Heart right ventricle (tissue), 16 donors: ENCODE results near the gene TPCN1. TPM values are rescaled to one million over a fixed set of nuclear protein-coding genes. Genes with fewer than 3 reads are reported as not detected.
A peak's percentile ranks its signal among the peaks of the same experiment; 100 is the strongest.

Experiments used
- ATAC-seq, 8 donors: fragments of 200-7000 bp; cut with Tn5 transposase; one replicate each; pipeline ENCODE4 v1.9.1; 2020; ENCODE audit warnings: mild to moderate bottlenecking in 8 of 8, moderate library complexity in 8 of 8, moderate number of reproducible peaks in 1 of 8
- DNase-seq, 2 donors: peaks; one replicate each; pipeline ENCODE4 v3.0.0-alpha.2; 2020
- H3K27ac ChIP-seq, 10 donors: fragments of 200-600 bp; sonication (generic) in 2 of 10; one replicate each; pipeline versions ENCODE4 v1.5.0 to v1.8.0; 2020 to 2022; ENCODE audit warnings: mild to moderate bottlenecking in 3 of 10
- H3K27me3 ChIP-seq, 7 donors: fragments of 200-600 bp; one replicate each; pipeline ENCODE4 v1.8.0; 2021 to 2022; ENCODE audit warnings: mild to moderate bottlenecking in 2 of 7
- H3K36me3 ChIP-seq, 9 donors: fragments of 200-600 bp; sonication (generic) in 1 of 9; one replicate each; pipeline versions ENCODE4 v1.5.0 to v1.8.0; 2020 to 2022; ENCODE audit warnings: mild to moderate bottlenecking in 2 of 9
- H3K4me1 ChIP-seq, 9 donors: fragments of 200-600 bp; sonication (generic) in 1 of 9; one replicate each; pipeline versions ENCODE4 v1.5.0 to v1.8.0; 2020 to 2022; ENCODE audit warnings: mild to moderate bottlenecking in 4 of 9
- H3K4me3 ChIP-seq, 10 donors: fragments of 200-600 bp; sonication (generic) in 2 of 10; one replicate each; pipeline versions ENCODE4 v1.5.0 to v1.8.0; 2020 to 2022; ENCODE audit warnings: mild to moderate bottlenecking in 7 of 10, moderate library complexity in 2 of 10
- H3K9me3 ChIP-seq, 11 donors: fragments of 200-600 bp in 10 of 11; sonication (generic) in 2 of 11; one replicate each; pipeline versions ENCODE4 v1.5.0 to v1.8.0; 2013 to 2022; ENCODE audit warnings: mild to moderate bottlenecking in 2 of 11, control low read depth in 1 of 11, moderate library complexity in 1 of 11
- CTCF ChIP-seq, 9 donors: fragments of 200-600 bp; sonication (generic) in 2 of 9; IDR thresholded peaks; one replicate each; pipeline versions ENCODE4 v1.5.0 to v1.8.0; 2021 to 2022; ENCODE audit warnings: antibody characterized with exemption in 9 of 9, mild to moderate bottlenecking in 5 of 9, moderate library complexity in 1 of 9
- WGBS, 2 donors: extraction: QIAGEN DNeasy Blood & Tissue Kit; methylation state at CpG; one replicate each; pipeline ENCODE4 v1.1.7; 2013; ENCODE audit warnings: inconsistent platforms in 1 of 2; 5-methylcytosine and 5-hydroxymethylcytosine counted together
- intact Hi-C, 10 donors: fragments of 100-400 bp; cut with DNase I; formaldehyde crosslinking; loops; one replicate each; pipeline versions ENCODE4 v1.11.1 to v1.14.2; 2022
- long read RNA-seq, 3 donors: library from polyadenylated mRNA; unstranded; transcript quantifications; one replicate each; pipeline ENCODE4 v2.0.0, GENCODE V29; 2020 to 2021
- polyA plus RNA-seq, 2 donors: library from polyadenylated mRNA; stranded (reverse); fragments of 200-250 nt; gene quantifications; one replicate each; pipeline ENCODE4 v1.2.3, GENCODE V29; 2013
- total RNA-seq, 10 donors: library from RNA; stranded (reverse); fragmentation: NEBNext Ultra II Directional in 3 of 10; extraction: Animal tissue kit (Norgen Biotek cat#: 25700) in 3 of 10; gene quantifications; one replicate each; pipeline versions ENCODE4 v1.2.1 to v1.2.4, GENCODE V29; 2021 to 2023
- donor health status: Arrhythmogenic right ventricular cardiomyopathy.
- donor health status: ischemic (EF 13 %, LVEDD 7.1; RV severe dilation, severe dysfunction).
- donor health status: healthy with polysubstance abuse.
- donor health status: DM: no; HTN: yes; CAD: no.
- donor health status: DM: no; HTN: no; CAD: no.
- donor health status: ischemic (EF 25% LVEDD 6.9; RV normal size, moderate dysfunction).
- donor health status: ischemic (EF 25% LVEDD 5.7; RV mildly dilated, moderate dysfunction).
- donor health status: healthy.
- donor health status: DM: yes; HTN: yes; CAD: no.
- donor health status: Ischemic cardiomyopathy.
- donor health status: ischemic (EF 35%, LVEDD 5.7; RV mildly dilated, moderate dysfunction).
- donor health status: nonischemic (EF 11% LVEDD 7.7; RV severe dilation, severe dysfunction).
- donor health status: DM: yes; HTN: yes; CAD: no.
- donor health status: PGD.
- donor health status: ischemic (EF 29% LVEDD 5.4; RV normal size, mild dysfunction).
- donor health status: nonischemic (EF 23%, LVEDD 6.1; RV moderate dilation, normal function).

Gene TPCN1
- total RNA-seq (100 to 1,000 TPM in 8 of 10 donors, 10 to 100 TPM in 2; 81.9 to 163 (median 127) TPM), polyA plus RNA-seq (100 to 1,000 TPM in 1 of 2 donors, 10 to 100 TPM in 1; 16.4 to 147 TPM)
- long read RNA-seq, donor 1, full-length matches to known transcripts, result 13 of 115 reads
- long read RNA-seq, donor 1, partial matches to known transcripts, result 86 of 115 reads
- long read RNA-seq, donor 1, other reads (novel, unspliced or antisense), result 16 of 115 reads
- long read RNA-seq, donor 2, full-length matches to known transcripts, result 12 of 219 reads
- long read RNA-seq, donor 2, partial matches to known transcripts, result 80 of 219 reads
- long read RNA-seq, donor 2, other reads (novel, unspliced or antisense), result 127 of 219 reads
- long read RNA-seq, donor 3, full-length matches to known transcripts, result 32 of 185 reads
- long read RNA-seq, donor 3, partial matches to known transcripts, result 125 of 185 reads
- long read RNA-seq, donor 3, other reads (novel, unspliced or antisense), result 28 of 185 reads

GRCh38 chr12:113221181-113221996 is at the start of gene TPCN1:
Gene TPCN1, plus strand, starts transcription at chr12:113221464. Its CDS starts 5,389 bp downstream, at chr12:113226853.
- peak; percentile 99 to 100 for DNase-seq
- intact Hi-C loops, result loop anchor here in 3 of 10 donors (1.0 to 5.0 kb wide), 4 partner anchors 34 to 41 kb away; partner anchors contain the start of genes DDX54 (in 1 of the 3) and RITA1 (in 1 of the 3)
- H3K9me3 ChIP-seq, result no peaks in the 10 kb centered on the region
- peak within 1 kb of the TSS; percentile 73 to 97 (median 92) for H3K4me3 ChIP-seq
- peaks cover 8 to 61% (median 41%) of the 10 kb centered on the region in 9 donors for H3K4me1 ChIP-seq
- peaks cover 0 to 7% (median 0%) of the 10 kb centered on the region in 9 donors for H3K36me3 ChIP-seq
- 1% methylated on average over 52 to 68 of the region's 68 CpGs for WGBS, 2 donors
- peak; percentile 94 to 98 (median 96) for ATAC-seq
- H3K27ac ChIP-seq, result peak within 1 kb of the TSS; percentile 88 to 99 (median 96)
- H3K27me3 ChIP-seq, result no peaks in the 10 kb centered on the region
- TF ChIP-seq CTCF (IDR thresholded peaks at IDR 0.05), result peak in 2 of 9 donors; percentile 6 to 11

- ATAC-seq, result no peak
- Histone ChIP-seq H3K27me3 (no peaks in the 10 kb centered on the region), H3K9me3 (no peaks in the 10 kb centered on the region), H3K36me3 (peaks cover 7 to 100% (median 73%) of the 10 kb centered on the region in 9 donors), H3K4me3 (no peak overlapping the region), H3K4me1 (no peaks in the 10 kb centered on the region), H3K27ac (no peak overlapping the region)
- 97% methylated on average over 9 of the region's 9 CpGs for WGBS, 2 donors
- no peak for TF ChIP-seq CTCF (IDR thresholded peaks at IDR 0.05)
- intact Hi-C loops, result loop anchor here in 2 of 10 donors (5.0 to 10.0 kb wide), 2 partner anchors 124 to 177 kb away; no protein-coding TSS in a partner anchor
- no peak for DNase-seq
Observed at GRCh38 chr12:113171543-113171942, 49.7 kb upstream of the TPCN1 start.

DNA sequence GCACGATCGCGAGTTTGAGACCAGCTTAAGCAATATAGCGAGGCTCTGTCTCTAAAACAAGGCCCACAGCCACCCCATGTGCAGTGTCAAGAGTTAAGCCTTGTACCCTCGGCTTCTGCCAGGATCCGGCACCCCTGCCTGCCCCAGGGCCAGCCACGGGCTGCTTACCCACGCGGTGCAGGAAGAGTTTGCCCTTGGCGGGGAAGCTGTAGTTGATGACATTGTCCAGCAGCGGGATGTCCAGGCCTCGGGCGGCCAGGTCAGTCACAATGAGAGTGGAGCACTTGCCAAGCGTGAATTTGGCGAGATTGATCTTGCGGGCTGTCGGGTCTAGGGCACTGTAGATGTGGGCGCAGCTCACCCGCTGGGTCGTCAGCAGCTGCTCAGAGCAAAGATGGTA is 49.1 kb upstream of the TPCN1 start:
- intact Hi-C loops, result loop anchor here in 3 of 10 donors (2.0 to 10.0 kb wide), 3 partner anchors 123 to 177 kb away; no protein-coding TSS in a partner anchor
- 93 to 96% methylated on average over 20 of the region's 20 CpGs for WGBS, 2 donors
- DNase-seq (no peak), ATAC-seq (no peak)
- H3K36me3 ChIP-seq, result peaks cover 12 to 100% (median 73%) of the 10 kb centered on the region in 9 donors
- no peak overlapping the region for H3K27ac ChIP-seq
- H3K9me3 ChIP-seq, result peaks cover 0 to 6% (median 0%) of the 10 kb centered on the region in 11 donors
- no peak overlapping the region for H3K4me3 ChIP-seq
- no peaks in the 10 kb centered on the region for H3K4me1 ChIP-seq
- no peak for TF ChIP-seq CTCF (IDR thresholded peaks at IDR 0.05)
- H3K27me3 ChIP-seq, result no peaks in the 10 kb centered on the region
